HG02943 (cell line): ENCODE measurements around the gene KIAA1755.

Source experiments
- ATAC-seq: cut with Tn5 transposase; IDR thresholded peaks from one replicate; pipeline ENCODE4 v1.9.1; 2021; ENCODE audit warnings: mild to moderate bottlenecking, low read depth, moderate library complexity; ENCODE audit not compliant: unreplicated experiment

KIAA1755 gene

DNA sequence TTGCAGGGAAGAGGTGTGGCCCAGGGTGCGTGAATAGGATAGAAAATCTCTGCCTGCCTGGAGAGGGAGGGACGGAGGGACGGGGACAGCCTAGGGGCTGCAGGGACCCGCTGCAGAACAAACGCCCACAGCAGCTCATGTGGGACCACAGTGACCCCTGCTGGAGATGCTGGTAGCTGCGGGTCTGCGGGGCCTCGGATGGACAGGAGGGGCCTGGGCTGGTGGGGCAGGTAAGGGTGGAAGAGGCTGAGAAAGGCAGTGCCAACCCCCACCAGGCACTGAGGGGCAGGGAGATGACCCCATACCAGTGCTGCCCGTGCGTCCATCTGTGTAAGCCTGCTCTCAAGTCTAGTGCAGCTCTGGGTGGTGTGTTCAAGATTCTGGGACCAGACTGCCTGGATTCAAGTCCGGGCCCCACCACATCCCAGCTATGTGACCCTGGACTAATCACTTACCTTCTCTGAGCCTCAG lies 39.4 kb downstream of the KIAA1755 start:
- ATAC-seq, result no peak

DNA sequence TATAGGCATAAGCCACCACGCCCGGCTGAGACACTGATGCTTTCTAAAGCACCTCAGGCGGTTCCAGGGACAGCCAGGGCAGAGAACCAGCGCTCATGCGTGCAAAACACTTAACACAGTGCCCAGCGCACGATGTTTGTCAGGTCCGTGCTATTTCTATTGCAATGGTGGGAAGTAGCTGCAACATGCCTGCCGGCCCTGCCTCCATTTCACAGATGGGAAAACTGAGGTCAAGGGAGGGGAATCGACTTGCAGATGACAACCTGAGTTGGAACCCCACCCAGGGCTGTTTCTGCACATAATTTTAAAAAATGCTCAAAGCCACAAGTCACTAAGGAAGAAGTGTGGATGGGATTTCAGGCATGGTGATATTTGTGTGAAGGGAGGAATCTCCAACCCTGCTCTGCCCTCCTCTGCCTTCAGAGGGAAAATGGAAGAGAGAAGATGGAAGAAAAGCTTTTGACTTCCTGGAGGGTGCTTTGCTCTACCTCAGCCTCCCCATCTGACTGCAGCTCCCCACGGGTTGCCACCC lies 39.9 kb downstream of the KIAA1755 start:
- no peak for ATAC-seq

GRCh38 chr20:38219006-38219950 lies 41.3 kb downstream of the KIAA1755 start:
- no peak for ATAC-seq

DNA sequence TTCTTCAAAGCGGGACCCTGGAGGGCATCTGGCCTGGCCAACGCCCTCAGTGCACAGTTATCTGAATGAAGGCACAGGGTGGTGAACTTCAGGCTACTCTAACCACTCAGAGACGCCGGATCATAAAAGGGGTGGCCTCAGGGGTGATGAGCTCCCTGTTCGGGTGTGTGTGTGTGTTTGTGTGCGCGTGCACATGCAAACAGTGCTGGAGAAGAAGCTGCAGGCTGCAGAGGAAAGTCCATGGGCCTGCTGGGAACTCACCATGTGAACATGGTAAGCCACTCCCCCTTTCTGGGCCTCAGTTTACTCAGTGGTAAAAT lies 42.0 kb downstream of the KIAA1755 start:
- no peak for ATAC-seq

- ATAC-seq, result no peak
Measured at GRCh38 chr20:38217791-38218565, 42.6 kb downstream of the KIAA1755 start.

DNA sequence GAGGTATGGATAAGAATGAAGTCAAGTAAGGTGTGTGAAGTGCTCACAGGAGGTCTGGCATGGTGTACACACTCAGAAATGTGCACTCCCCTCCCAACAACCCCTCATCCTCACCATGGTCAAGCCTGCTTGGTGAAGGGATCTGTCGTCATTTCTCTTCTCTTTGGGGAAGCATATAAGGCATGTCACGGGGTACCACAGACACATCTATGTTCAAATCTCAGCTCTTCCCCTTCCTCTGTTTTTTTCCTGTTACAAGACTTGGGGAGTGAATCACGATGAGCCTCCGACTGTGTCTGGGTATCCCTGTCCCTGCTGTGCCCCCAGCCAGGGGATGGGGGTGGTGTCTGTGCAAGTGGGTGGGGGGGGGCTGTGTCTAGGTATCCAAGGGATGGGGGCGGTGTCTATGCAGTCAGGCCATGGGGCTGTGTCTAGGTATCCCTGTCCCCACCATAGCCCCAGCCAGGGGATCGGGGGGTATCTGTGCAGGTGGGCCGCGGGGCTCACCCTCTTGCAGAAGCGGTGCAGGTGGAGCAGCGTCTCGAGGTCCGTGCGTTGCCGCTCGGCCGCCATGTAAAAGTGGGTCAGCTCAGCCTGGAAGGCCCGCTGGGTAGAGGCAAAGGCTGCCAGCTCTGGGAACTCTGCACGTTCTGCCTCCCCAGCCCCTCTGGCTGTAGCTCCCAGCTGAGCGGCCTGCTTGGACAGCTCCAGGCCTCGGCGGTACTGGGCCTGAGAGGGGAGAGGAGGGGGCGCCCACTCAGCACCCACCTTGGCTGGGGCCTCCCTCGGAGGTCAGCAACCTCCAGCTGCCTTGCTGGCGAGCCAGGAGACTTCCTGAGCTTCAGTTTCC lies 43.6 kb downstream of the KIAA1755 start:
- no peak for ATAC-seq

GRCh38 chr20:38216201-38216600 lies 44.3 kb downstream of the KIAA1755 start:
- no peak for ATAC-seq

DNA sequence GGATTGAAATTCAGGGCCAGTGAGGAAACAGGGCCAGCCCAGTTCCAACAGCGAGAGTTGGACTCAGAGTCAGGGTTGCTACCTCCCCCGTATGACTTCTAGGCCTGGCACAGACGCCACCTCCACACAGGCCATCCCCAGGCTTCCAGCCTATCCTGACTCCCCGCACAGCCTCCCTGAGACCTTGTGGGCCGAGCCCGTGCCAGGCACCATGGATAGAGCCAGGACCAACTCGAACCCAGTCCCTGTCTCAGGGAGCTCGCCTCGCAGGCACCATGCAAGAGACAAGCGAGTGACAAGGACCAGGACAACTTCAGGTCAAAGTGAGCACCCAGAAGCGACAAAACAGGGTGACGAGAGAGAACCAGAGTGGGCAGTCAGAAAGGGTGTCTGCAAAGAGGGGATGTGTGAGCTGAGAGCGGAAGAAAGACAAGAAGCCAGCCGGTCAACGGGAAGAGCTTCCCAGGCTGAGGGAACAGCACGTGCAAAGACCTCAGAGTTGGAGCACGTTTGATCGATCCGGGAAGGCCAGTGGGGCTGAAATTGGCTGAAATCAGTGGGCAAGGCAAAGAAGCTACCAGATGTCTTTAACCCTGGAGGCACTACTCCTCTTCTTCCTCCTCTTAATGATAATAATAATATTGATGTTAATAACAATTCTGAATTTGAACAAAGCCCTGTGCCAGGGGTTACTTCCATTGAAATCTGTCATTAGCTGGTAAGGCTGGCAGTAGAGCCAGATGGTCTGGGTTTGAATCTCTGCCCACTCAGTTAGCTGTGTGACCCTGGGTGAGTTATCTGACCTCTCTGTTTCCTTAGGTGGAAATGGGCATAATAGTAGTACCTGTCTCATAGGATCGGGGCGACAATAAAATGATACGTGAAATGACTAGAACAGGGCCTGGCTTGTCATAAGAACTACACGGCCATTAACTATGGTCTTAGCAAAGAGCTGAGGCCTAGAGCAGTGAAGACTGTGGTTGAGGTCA lies 45.0 kb downstream of the KIAA1755 start:
- ATAC-seq, result no peak

DNA sequence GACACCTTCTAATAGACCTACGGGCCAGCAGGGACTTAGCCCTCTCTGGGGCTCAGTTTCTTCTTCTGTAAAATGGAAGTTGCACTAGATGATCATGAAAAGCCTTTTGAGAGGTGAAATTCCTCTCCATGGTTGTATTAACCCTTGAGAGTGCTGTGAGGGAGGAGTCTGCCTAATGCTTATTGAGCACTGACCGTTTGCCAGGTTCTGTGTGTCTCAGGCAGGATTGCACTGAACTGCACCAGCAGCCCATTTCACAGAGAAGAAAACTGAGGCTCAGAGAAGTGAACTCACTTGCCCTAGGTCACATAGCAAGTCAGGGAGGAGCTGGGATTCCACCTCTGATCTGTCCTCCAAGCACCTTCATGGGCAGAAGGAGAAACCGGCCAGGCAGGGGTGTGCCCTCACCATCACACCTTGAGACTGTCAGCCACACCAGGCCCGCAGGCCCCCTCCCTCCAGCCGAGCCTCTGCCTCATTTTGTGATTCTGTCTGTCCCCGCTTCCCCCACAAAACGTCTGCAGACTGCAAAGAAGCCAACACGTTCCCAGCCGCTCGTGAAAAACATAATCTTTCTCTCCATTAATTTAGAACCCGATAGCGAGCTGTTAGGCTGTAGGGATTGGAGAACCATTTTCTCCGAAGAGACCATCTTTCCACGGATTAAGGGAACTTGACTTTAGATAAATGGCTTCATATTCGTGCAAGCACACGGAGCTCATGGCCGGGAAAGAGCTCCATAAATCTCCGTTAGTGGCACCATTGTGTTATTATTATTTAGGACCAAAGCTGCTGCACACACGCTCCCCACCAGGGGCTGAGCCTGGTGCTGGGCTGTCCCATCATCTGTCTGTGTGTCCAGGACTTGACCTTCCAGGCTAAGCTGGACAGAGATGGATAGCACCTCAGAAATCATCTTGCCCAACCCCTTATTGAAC lies 46.0 kb downstream of the KIAA1755 start:
- no peak for ATAC-seq

GRCh38 chr20:38213607-38213940 lies 47.0 kb downstream of the KIAA1755 start:
- ATAC-seq, result no peak

DNA sequence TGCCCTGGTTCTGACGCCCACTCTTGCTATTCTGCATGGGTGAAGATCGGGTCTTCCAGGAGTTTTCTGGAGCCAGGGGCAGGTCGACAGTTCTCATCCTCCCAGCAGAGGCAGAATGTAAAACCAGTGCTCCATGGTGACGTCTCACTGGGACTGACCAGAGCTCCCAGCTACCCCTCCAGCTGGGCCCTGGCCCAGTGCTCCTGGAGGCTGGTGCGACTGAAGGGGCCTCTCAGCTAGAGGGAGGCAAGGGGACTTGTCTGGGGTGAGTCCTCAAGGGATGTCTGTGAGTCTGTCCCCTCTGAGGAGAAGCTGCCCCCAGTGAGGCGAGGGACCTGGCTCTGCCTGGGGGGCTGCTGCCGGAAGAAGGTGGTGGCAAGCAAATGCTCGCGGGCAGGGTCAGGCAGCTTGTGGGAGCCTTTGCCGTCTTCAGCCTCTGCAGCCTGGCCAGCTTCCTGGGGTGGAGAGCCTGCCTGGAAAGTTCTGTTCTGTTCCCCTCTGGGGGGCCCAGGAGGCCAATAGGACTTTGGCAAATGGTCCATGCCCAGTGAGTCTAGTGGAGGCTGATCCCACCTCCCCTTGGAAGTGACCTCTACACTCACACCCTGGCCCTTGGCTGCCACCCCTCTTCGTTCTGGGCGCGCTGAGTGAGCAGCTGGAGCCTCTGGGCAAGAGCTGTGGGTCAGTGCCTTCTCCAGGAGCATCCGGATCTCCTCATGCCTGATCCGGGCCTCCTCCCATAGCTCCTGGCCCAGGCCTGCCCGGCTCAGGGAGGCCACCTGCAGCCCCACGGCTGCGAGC lies 47.5 kb downstream of the KIAA1755 start:
- ATAC-seq, result no peak

- no peak for ATAC-seq
Measured at GRCh38 chr20:38211200-38212097, 49.1 kb downstream of the KIAA1755 start.

GRCh38 chr20:38210741-38211140 lies 49.8 kb downstream of the KIAA1755 start:
- no peak for ATAC-seq

GRCh38 chr20:38209736-38210405 lies 50.7 kb downstream of the KIAA1755 start:
- ATAC-seq, result no peak

- ATAC-seq, result no peak
Measured at GRCh38 chr20:38209054-38209675, 51.4 kb downstream of the KIAA1755 start.

DNA sequence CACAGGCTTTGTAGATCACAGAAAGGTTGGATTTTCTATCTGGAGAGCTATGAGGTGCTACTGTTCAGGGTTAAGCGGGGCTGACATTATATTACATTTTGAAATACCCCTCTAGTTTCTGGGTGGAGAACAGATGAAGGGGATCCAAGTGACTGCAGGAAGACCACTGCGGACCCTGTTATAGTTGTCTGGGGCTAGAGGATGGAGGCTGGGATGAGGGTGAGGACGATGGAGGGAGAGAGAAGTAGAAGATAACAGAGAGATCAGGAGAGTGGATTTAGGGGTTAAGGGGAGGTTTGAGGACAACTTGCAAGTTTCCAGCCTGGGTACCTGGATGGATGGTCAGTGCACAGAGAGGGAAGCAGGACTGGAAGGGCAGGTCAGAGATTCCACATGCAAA lies 52.0 kb downstream of the KIAA1755 start:
- no peak for ATAC-seq
